GM12892 (cell line): Measurements from ENCODE around the gene GSTA2.

Experiments
- POLR2A ChIP-seq: IDR thresholded peaks from 2 replicates; pipeline ENCODE4 v1.6.1; 2011; ENCODE audit warnings: low read depth, low read length, control low read depth
- TAF1 ChIP-seq: IDR thresholded peaks from 2 replicates; pipeline ENCODE4 v1.6.1; 2011; ENCODE audit warnings: low read depth, mild to moderate bottlenecking, control low read depth, low read length, borderline replicate concordance

DNA sequence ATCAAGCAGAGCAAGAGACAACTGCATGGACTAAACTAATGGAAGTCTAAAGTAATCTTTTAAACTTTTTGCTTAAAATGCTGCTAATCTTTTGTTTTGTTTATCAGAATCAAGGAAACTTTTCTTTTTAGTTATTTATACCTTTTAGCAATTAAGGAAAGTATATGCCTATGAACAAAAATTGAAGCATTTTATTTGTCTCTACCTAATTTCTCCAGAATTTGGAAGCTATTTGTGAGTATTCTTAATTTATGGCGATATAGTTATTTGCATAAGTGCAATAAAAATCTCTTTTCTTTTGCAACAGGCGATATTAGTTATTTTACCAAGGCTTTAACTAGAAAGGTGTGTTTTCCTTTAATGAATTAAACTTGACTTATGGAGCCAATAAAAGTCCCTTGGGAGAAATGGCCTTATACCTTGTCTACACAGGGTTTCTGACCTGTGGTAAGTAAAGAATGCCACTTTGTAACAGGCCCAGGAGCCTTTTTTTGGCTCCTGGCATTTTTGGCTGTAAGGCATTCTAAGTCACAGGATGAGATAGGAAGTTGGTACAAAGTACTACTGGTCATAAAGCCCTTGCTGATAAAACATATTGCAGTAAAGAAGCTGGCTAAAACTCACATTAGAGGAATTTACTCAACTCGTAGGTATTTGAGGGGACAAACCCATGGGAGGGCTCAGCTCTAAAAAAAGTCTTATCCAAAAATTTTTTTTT is 55.2 kb downstream of the GSTA2 start:
- TF ChIP-seq POLR2A = no peak
- no peak for TF ChIP-seq TAF1
